ENCODE measurements around the gene MCTP1. TPM values are rescaled to one million over a fixed set of nuclear protein-coding genes. Genes with fewer than 3 reads are reported as not detected.

The MCTP1 gene
- total RNA-seq, 4 donors from 2014 or later = 3.3 to 31.4 (median 13.4) TPM

- no peaks in the 10 kb centered on the region for H3K9me3 ChIP-seq
- 57 to 70% methylated on average over 1 of the region's 1 CpG for WGBS, 2 donors (ENCODE audit: low coverage in 1 of 2)
- intact Hi-C loops (cut with DNase I; ENCODE audit: low total_unique reads) = no loop called here
- TF ChIP-seq POLR2AphosphoS5 (IDR thresholded peaks at IDR 0.05) (no peak), POLR2A (IDR thresholded peaks at IDR 0.05) (no peak), EP300 (IDR thresholded peaks at IDR 0.05; ENCODE audit: low read depth) (no peak)
- TF ChIP-seq, protein P1, sequence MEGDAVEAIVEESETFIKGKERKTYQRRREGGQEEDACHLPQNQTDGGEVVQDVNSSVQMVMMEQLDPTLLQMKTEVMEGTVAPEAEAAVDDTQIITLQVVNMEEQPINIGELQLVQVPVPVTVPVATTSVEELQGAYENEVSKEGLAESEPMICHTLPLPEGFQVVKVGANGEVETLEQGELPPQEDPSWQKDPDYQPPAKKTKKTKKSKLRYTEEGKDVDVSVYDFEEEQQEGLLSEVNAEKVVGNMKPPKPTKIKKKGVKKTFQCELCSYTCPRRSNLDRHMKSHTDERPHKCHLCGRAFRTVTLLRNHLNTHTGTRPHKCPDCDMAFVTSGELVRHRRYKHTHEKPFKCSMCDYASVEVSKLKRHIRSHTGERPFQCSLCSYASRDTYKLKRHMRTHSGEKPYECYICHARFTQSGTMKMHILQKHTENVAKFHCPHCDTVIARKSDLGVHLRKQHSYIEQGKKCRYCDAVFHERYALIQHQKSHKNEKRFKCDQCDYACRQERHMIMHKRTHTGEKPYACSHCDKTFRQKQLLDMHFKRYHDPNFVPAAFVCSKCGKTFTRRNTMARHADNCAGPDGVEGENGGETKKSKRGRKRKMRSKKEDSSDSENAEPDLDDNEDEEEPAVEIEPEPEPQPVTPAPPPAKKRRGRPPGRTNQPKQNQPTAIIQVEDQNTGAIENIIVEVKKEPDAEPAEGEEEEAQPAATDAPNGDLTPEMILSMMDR (IDR thresholded peaks at IDR 0.05) = no peak
- no peaks in the 10 kb centered on the region for H3K27me3 ChIP-seq
- H3K36me3 ChIP-seq = no peaks in the 10 kb centered on the region
- no peak overlapping the region for H3K27ac ChIP-seq
- no peaks in the 10 kb centered on the region for H3K4me1 ChIP-seq
- no peak for DNase-seq
- no peak overlapping the region for H3K4me3 ChIP-seq
- in situ Hi-C loops (cut with MboI; ENCODE audit: low pct_ligation_motif_present in 1 of 4, low pct_unique_long_range_greater_than_20kb in 1 of 4, low sequenced_read_pairs in 3 of 4) = no loop called here
These were observed 559.8 kb downstream of the MCTP1 start for GRCh38 chr5:94725142-94725541.

GRCh38 chr5:94715768-94716167, 569.1 kb downstream of the MCTP1 start:
- Histone ChIP-seq H3K4me3 (no peak overlapping the region), H3K27me3 (no peaks in the 10 kb centered on the region), H3K4me1 (no peaks in the 10 kb centered on the region), H3K27ac (no peak overlapping the region), H3K9me3 (no peaks in the 10 kb centered on the region), H3K36me3 (no peaks in the 10 kb centered on the region)
- no peak for DNase-seq
- no peak for TF ChIP-seq POLR2A (IDR thresholded peaks at IDR 0.05)
- TF ChIP-seq EP300 (IDR thresholded peaks at IDR 0.05; ENCODE audit: low read depth) = no peak
- no peak for TF ChIP-seq POLR2AphosphoS5 (IDR thresholded peaks at IDR 0.05)
- TF ChIP-seq, protein P1 (IDR thresholded peaks at IDR 0.05) = no peak
- WGBS, 2 donors (ENCODE audit: low coverage in 1 of 2) = 63 to 79% methylated on average over 1 to 3 of the region's 3 CpGs
- in situ Hi-C loops (cut with MboI; ENCODE audit: low pct_ligation_motif_present in 1 of 4, low pct_unique_long_range_greater_than_20kb in 1 of 4, low sequenced_read_pairs in 3 of 4) (no loop called here), intact Hi-C loops (cut with DNase I; ENCODE audit: low total_unique reads) (no loop called here)

GRCh38 chr5:94711785-94712184, 573.1 kb downstream of the MCTP1 start:
- H3K9me3 ChIP-seq = no peaks in the 10 kb centered on the region
- intact Hi-C loops (cut with DNase I; ENCODE audit: low total_unique reads) (loop anchor here (2.0 kb wide), 1 partner anchor 65 kb away; no protein-coding TSS in a partner anchor), in situ Hi-C loops (cut with MboI; ENCODE audit: low pct_ligation_motif_present in 1 of 4, low pct_unique_long_range_greater_than_20kb in 1 of 4, low sequenced_read_pairs in 3 of 4) (no loop called here)
- DNase-seq = no peak
- no peak overlapping the region for H3K27ac ChIP-seq
- H3K4me3 ChIP-seq = no peak overlapping the region
- no peak for TF ChIP-seq EP300 (IDR thresholded peaks at IDR 0.05; ENCODE audit: low read depth)
- TF ChIP-seq POLR2AphosphoS5 (IDR thresholded peaks at IDR 0.05) = no peak
- no peak for TF ChIP-seq POLR2A (IDR thresholded peaks at IDR 0.05)
- TF ChIP-seq, protein P1 (IDR thresholded peaks at IDR 0.05) = no peak
- H3K27me3 ChIP-seq = no peaks in the 10 kb centered on the region
- no peaks in the 10 kb centered on the region for H3K4me1 ChIP-seq
- H3K36me3 ChIP-seq = peaks cover 0 to 12% (median 0%) of the 10 kb centered on the region in 4 donors

GRCh38 chr5:94709277-94709676, 575.6 kb downstream of the MCTP1 start:
- no peaks in the 10 kb centered on the region for H3K4me1 ChIP-seq
- WGBS, 2 donors (ENCODE audit: low coverage in 1 of 2) = 96% methylated on average over 1 of the region's 1 CpG; no CpG with 5 or more reads in 1 of the 2 donors
- peaks cover 0 to 12% (median 0%) of the 10 kb centered on the region in 4 donors for H3K36me3 ChIP-seq
- no peaks in the 10 kb centered on the region for H3K27me3 ChIP-seq
- TF ChIP-seq, protein P1 (IDR thresholded peaks at IDR 0.05) = no peak
- no peaks in the 10 kb centered on the region for H3K9me3 ChIP-seq
- intact Hi-C loops (cut with DNase I; ENCODE audit: low total_unique reads) = no loop called here
- DNase-seq = no peak
- H3K27ac ChIP-seq = no peak overlapping the region
- H3K4me3 ChIP-seq = no peak overlapping the region
- in situ Hi-C loops (cut with MboI; ENCODE audit: low pct_ligation_motif_present in 1 of 4, low pct_unique_long_range_greater_than_20kb in 1 of 4, low sequenced_read_pairs in 3 of 4) = no loop called here

Measured in transverse colon (tissue), 4 donors.